HG02763 (cell line): ENCODE results near the gene IPPK.
"Not testable (repeated sequence)": the region's sequence is repeated elsewhere in the genome, so short reads cannot be mapped to it uniquely, and the experiment has no call there.

ENCODE experiments used
- ATAC-seq: cut with Tn5 transposase; IDR thresholded peaks from one replicate; pipeline ENCODE4 v1.9.1; 2021; ENCODE audit warnings: mild to moderate bottlenecking, moderate library complexity; ENCODE audit not compliant: unreplicated experiment

Gene IPPK

GRCh38 chr9:92599938-92600461 lies 69.9 kb downstream of the IPPK start:
- ATAC-seq = no peak

- ATAC-seq = no peak
These were observed 71.5 kb downstream of the IPPK start for GRCh38 chr9:92598382-92598781.

DNA sequence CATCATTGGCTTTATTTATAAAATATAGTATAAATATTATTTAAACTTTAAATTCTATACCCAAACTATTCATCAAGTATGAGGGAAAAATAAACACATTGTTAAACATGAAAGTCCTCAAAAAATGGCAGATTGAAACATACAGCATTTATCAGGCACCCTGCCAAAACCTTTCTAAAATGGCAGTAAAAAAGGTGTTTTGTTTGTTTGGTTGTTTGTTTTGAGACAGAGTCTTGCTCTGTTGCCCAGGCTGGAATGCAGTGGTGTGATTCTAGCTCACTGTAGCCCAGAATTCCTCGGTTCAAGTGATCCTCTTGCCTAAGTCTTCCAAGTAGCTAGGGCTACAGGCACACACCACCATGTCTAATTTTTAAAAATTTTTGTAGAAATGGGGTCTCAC lies 74.0 kb downstream of the IPPK start:
- ATAC-seq = no peak

- not testable (repeated sequence) for ATAC-seq
These were observed 74.9 kb downstream of the IPPK start for GRCh38 chr9:92595075-92595474.

- no peak for ATAC-seq
These were observed 76.7 kb downstream of the IPPK start for GRCh38 chr9:92592946-92593861.

DNA sequence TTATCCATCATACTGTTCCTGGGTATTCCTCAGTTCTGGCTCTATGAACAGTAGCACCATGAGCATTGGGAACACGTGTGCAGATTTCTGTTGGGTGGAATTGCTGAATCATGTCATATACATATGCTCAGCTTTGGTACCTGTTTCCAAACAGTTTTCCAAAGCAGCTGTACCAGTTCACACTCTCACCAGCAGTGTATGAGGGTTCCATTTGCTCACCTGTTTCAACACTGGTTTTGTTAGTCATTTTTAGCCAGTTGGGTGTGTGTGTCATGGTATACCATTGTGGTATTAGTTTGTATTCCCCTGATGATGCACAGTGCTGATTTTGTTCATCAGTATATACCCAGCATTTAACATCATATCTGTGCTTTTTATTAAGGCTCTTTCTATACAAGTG lies 77.4 kb downstream of the IPPK start:
- ATAC-seq = no peak

DNA sequence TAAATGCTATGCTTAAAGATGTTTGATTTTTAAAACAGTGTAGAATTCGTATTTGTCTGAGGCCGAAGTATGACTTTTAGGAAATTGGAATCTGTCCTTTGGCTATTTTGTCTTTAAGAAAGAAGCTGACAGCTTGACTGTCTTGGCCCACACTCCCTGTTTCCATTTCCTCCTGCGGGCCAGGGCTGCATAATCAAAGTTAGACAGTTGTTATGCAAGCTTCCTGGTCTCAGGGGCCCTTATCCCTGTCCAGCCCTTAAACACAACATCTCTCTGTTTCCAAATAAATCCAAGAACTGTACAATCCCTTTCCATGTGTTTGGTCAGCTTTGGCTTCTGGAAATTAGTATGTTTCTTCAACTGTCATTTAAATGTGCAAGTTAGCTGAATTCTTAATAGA lies 79.6 kb downstream of the IPPK start:
- no peak for ATAC-seq

- ATAC-seq = no peak
These were observed 80.0 kb downstream of the IPPK start for GRCh38 chr9:92589923-92590322.

DNA sequence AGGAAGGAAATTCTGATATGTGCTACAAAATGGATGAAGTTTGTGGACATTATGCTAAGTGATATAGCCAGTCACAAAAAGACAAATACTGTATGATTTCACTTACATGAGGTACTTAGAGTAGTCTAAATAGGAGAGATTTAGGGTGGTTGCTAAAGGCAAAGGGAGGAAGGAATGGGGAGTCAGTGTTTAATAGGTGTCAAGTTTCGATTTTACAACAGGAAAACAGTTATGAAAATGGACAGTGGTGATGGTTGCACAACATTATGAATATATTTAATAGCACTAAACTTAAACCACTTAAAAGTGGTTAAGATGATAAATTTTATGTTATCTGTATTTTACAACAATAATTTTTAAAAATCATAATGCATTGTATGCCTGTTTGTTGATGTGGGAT lies 93.8 kb downstream of the IPPK start:
- ATAC-seq = no peak

- ATAC-seq = not testable (repeated sequence)
These were observed 96.3 kb downstream of the IPPK start for GRCh38 chr9:92573612-92574011.

DNA sequence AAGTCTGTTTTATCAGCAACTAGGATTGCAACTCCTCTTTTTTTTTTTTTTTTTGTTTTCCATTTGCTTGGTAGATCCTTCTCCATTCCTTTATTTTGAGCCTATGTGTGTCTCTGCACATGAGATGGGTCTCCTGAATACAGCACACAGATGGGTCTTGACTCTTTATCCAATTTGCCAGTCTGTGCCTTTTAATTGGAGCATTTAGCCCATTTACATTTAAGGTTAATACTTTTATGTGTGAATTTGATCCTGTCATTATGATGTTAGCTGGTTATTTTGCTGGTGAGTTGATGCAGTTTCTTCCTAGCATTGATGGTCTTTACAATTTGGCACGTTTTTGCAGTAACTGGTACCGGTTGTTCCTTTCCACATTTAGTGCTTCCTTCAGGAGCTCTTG lies 98.1 kb downstream of the IPPK start:
- ATAC-seq = not testable (repeated sequence)

GRCh38 chr9:92564982-92565381 lies 104.9 kb downstream of the IPPK start:
- no peak for ATAC-seq

DNA sequence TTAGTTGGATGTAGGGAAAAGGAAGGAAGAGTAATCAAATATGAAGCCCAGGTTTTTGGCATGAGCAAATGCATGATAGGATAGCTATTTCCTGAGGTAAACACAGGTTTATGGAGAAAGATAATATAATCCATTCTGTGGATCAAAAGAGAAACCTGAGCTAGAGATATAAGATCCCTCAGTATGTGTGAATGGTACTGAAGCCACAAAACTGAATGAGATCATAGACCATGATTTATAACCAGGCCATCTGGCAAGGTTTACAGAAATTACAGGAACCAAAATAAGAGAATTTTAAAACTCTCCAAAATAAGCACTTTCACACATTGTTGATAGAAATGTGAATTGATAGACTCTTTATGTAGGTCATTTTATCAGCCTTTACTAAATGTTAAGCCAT lies 105.4 kb downstream of the IPPK start:
- ATAC-seq = no peak
